ENCODE data around the gene DNTT.

The DNTT gene

DNA sequence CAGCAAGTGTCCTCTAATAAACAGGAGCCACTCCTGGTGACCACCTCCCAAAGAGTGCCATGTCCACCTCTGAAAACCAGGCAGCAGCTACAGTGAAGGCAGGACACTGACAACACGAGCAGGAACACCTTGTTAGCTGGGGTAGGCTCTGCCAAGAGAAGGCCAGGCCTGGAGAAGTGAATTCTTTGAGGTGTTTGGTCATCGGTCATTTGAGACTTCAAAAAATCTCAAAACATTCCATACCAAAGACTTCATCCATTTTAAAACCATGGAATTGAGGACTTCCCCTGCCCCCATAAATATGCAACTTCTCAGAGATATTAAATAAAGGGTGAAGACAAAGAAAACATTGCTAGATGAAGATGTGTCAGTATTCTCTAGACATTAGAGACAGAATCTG is 82.9 kb downstream of the DNTT start:
- TF ChIP-seq, protein P1, sequence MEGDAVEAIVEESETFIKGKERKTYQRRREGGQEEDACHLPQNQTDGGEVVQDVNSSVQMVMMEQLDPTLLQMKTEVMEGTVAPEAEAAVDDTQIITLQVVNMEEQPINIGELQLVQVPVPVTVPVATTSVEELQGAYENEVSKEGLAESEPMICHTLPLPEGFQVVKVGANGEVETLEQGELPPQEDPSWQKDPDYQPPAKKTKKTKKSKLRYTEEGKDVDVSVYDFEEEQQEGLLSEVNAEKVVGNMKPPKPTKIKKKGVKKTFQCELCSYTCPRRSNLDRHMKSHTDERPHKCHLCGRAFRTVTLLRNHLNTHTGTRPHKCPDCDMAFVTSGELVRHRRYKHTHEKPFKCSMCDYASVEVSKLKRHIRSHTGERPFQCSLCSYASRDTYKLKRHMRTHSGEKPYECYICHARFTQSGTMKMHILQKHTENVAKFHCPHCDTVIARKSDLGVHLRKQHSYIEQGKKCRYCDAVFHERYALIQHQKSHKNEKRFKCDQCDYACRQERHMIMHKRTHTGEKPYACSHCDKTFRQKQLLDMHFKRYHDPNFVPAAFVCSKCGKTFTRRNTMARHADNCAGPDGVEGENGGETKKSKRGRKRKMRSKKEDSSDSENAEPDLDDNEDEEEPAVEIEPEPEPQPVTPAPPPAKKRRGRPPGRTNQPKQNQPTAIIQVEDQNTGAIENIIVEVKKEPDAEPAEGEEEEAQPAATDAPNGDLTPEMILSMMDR (IDR thresholded peaks at IDR 0.05), result no peak

DNA sequence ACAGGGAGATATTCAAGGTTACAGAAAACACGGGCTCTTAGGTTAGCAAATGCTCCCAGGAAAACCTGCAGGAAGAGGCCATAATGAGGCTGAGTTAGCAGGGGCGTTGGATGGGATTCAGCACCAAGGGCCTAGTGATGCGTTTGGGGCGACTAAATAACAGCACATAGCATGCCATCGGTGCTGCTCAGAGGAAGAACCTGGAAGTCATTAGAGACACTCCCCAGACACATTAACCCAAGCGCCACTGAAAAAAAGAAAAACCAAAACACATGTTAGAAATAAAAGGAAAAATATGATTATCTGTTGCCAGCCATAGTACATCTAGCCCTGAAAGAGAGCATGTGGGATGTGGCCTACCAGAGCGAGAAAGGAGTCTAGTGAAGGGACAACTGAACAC is 83.4 kb downstream of the DNTT start:
- TF ChIP-seq, protein P1 (IDR thresholded peaks at IDR 0.05), result no peak

Measured in LNCAP (cell line).